Spleen (tissue), 11 donors: ENCODE data around the gene IPCEF1. TPM values are rescaled to one million over a fixed set of nuclear protein-coding genes. Genes with fewer than 3 reads are reported as not detected.
A peak's percentile ranks its signal among the peaks of the same experiment; 100 is the strongest.

Source experiments
- DNase-seq: peaks from one replicate; pipeline ENCODE4 v3.0.0-alpha.2; 2020
- H3K27ac ChIP-seq, 8 donors: fragments of 200-600 bp; sonication (generic) in 7 of 8; 1 replicate in 4 of 8; 2 replicates in 4 of 8; pipeline versions ENCODE4 v1.5.0 to v1.8.0; 2016 to 2021; ENCODE audit warnings: inconsistent platforms in 4 of 8, mild to moderate bottlenecking in 4 of 8, moderate library complexity in 1 of 8
- H3K27me3 ChIP-seq, 7 donors: fragments of 200-600 bp; sonication (generic) in 6 of 7; replicated peaks in 1 of 7; 1 replicate in 4 of 7; 2 replicates in 3 of 7; pipeline versions ENCODE4 v1.5.0 to v1.8.0; 2016 to 2021; ENCODE audit warnings: inconsistent platforms in 3 of 7, mild to moderate bottlenecking in 1 of 7
- H3K36me3 ChIP-seq, 6 donors: fragments of 200-600 bp; sonication (generic) in 5 of 6; 1 replicate in 4 of 6; 2 replicates in 2 of 6; pipeline versions ENCODE4 v1.5.0 to v1.8.0; 2016 to 2021; ENCODE audit warnings: inconsistent platforms in 2 of 6
- H3K4me1 ChIP-seq, 6 donors: fragments of 200-600 bp; sonication (generic) in 5 of 6; 1 replicate in 3 of 6; 2 replicates in 3 of 6; pipeline versions ENCODE4 v1.5.0 to v1.8.0; 2016 to 2021; ENCODE audit warnings: inconsistent platforms in 3 of 6
- H3K4me3 ChIP-seq, 8 donors: fragments of 200-600 bp; sonication (generic) in 7 of 8; 1 replicate in 4 of 8; 2 replicates in 4 of 8; pipeline versions ENCODE4 v1.5.0 to v1.8.0; 2016 to 2021; ENCODE audit warnings: inconsistent platforms in 4 of 8, mild to moderate bottlenecking in 4 of 8, moderate library complexity in 2 of 8
- H3K9me3 ChIP-seq, 8 donors: fragments of 200-600 bp; sonication (generic) in 7 of 8; 1 replicate in 4 of 8; 2 replicates in 4 of 8; pipeline versions ENCODE4 v1.5.0 to v1.8.0; 2016 to 2021; ENCODE audit warnings: inconsistent platforms in 4 of 8
- POLR2A ChIP-seq, 3 donors: fragments of 450-650 bp; IDR thresholded peaks; one replicate each; pipeline ENCODE4 v1.5.1; 2017; ENCODE audit warnings: antibody characterized with exemption in 3 of 3, mild to moderate bottlenecking in 1 of 3
- POLR2AphosphoS5 ChIP-seq, 3 donors: sonication (generic); formaldehyde crosslinking; IDR thresholded peaks; one replicate each; pipeline ENCODE4 v1.5.1; 2017; ENCODE audit warnings: antibody characterized with exemption in 3 of 3
- WGBS, 5 donors: extraction: QIAGEN DNeasy Blood & Tissue Kit in 3 of 5; methylation state at CpG; one replicate each; pipeline versions ENCODE4 v1.1.5 to v1.1.7; 2013 to 2018; 5-methylcytosine and 5-hydroxymethylcytosine counted together
- intact Hi-C: fragments of 100-400 bp; cut with DNase I; formaldehyde crosslinking; loops from one replicate; pipeline ENCODE4 v1.15.0; 2023; ENCODE audit warnings: low total_unique reads
- polyA plus RNA-seq, 3 donors: library from polyadenylated mRNA; stranded (reverse); fragments of 200-250 nt; gene quantifications; one replicate each; pipeline ENCODE4 v1.2.1, GENCODE V29; 2013
- total RNA-seq, 7 donors: library from RNA; depleted of rRNA in 3 of 7; stranded (reverse); fragments of >200 nt in 3 of 7; fragmentation: NEBNext Ultra II Directional in 4 of 7; extraction: Animal tissue kit (Norgen Biotek cat#: 25700) in 4 of 7; gene quantifications; one replicate each; pipeline versions ENCODE4 v1.1.0 to v1.2.1, GENCODE V29; 2016 to 2021
- TF ChIP-seq, protein P1 (sequence below), 11 experiments: fragments of 200-600 bp in 7 of 11; fragments of 450-650 bp in 4 of 11; sonication (generic) in 4 of 11; IDR thresholded peaks in 8 of 11; conservative IDR thresholded peaks in 3 of 11; 1 replicate in 7 of 11; 2 replicates in 4 of 11; pipeline versions ENCODE4 v1.4.0 to v1.8.0; 2016 to 2021; ENCODE audit warnings: antibody characterized with exemption in 11 of 11, inconsistent platforms in 4 of 11, mild to moderate bottlenecking in 1 of 11
- donor health status: healthy with polysubstance abuse.
- donor health status: DM: no; HTN: no; CAD: no; lungs with moderate emphysema.
- donor health status: DM: no; HTN: no; CAD: no.
- donor health status: Bipolar disorder and iron deficiency.
- donor health status: healthy.
- donor health status: DM: no; HTN: no; CAD: no.
- donor health status: DM: yes; HTN: yes; CAD: no.

Gene IPCEF1
- total and polyA plus RNA-seq, 10 donors: 1.4 to 32.2 (median 26.2) TPM

DNA sequence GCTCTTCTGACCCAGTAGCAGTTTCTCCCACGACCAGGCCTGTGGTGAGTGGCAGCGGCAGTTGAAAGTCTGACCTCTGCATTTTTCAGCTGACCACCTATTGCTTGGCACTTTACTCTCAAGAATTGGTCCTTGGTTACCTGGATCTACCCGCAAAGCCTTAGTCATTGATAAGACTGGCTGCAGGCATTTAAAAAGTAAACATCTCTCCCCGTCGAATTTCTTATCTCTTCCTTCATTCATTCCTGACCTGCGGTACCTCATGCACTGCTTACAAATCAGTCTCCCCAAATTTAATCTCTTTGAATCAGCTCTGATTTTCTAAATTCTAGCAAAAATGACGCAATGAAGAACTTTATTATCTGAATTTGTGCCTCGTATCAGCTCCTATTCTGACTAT lies 26.1 kb upstream of the IPCEF1 start:
- no peak for DNase-seq
- Histone ChIP-seq H3K27me3 (no peaks in the 10 kb centered on the region), H3K9me3 (peaks cover 0 to 10% (median 5%) of the 10 kb centered on the region in 8 donors), H3K4me1 (no peaks in the 10 kb centered on the region), H3K4me3 (no peak overlapping the region), H3K36me3 (no peaks in the 10 kb centered on the region), H3K27ac (no peak overlapping the region)
- intact Hi-C loops: no loop called here
- WGBS, 5 donors: 86 to 93% (median 88%) methylated on average over 8 of the region's 8 CpGs
- TF ChIP-seq POLR2AphosphoS5 (IDR thresholded peaks at IDR 0.05) (no peak), POLR2A (IDR thresholded peaks at IDR 0.05) (no peak)
- TF ChIP-seq, protein P1, sequence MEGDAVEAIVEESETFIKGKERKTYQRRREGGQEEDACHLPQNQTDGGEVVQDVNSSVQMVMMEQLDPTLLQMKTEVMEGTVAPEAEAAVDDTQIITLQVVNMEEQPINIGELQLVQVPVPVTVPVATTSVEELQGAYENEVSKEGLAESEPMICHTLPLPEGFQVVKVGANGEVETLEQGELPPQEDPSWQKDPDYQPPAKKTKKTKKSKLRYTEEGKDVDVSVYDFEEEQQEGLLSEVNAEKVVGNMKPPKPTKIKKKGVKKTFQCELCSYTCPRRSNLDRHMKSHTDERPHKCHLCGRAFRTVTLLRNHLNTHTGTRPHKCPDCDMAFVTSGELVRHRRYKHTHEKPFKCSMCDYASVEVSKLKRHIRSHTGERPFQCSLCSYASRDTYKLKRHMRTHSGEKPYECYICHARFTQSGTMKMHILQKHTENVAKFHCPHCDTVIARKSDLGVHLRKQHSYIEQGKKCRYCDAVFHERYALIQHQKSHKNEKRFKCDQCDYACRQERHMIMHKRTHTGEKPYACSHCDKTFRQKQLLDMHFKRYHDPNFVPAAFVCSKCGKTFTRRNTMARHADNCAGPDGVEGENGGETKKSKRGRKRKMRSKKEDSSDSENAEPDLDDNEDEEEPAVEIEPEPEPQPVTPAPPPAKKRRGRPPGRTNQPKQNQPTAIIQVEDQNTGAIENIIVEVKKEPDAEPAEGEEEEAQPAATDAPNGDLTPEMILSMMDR (IDR thresholded peaks at IDR 0.05 in 8 of 11, conservative IDR thresholded peaks at IDR 0.05 in 3 of 11): no peak

DNA sequence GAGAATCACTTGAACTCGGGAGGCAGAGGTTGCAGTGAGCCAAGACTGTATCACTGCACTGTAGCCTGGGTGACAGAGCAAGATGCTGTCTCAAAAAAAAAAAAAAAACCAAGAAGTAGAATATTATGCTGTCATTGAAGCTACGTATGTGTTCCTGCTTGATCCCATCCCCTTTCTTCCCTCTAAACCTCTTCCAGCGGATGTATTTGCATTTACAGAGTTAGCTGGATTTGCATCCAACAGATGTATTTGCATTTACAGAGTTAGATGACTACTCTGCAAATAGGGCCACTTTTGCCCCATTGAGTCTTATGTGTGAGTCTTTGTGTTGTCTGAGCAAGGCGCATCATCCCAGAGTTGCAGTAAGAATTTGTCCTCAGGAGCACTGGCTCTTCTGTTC lies 24.9 kb upstream of the IPCEF1 start:
- Histone ChIP-seq H3K36me3 (no peaks in the 10 kb centered on the region), H3K4me1 (no peaks in the 10 kb centered on the region), H3K9me3 (peaks cover 0 to 10% (median 5%) of the 10 kb centered on the region in 8 donors), H3K27ac (peak overlapping the region in 1 of 8 donors; percentile 57), H3K4me3 (no peak overlapping the region), H3K27me3 (no peaks in the 10 kb centered on the region)
- DNase-seq: no peak
- 90 to 97% (median 91%) methylated on average over 4 of the region's 4 CpGs for WGBS, 5 donors
- intact Hi-C loops: no loop called here
- TF ChIP-seq POLR2A (IDR thresholded peaks at IDR 0.05) (no peak), POLR2AphosphoS5 (IDR thresholded peaks at IDR 0.05) (no peak)
- TF ChIP-seq, protein P1 (IDR thresholded peaks at IDR 0.05 in 8 of 11, conservative IDR thresholded peaks at IDR 0.05 in 3 of 11): no peak

DNA sequence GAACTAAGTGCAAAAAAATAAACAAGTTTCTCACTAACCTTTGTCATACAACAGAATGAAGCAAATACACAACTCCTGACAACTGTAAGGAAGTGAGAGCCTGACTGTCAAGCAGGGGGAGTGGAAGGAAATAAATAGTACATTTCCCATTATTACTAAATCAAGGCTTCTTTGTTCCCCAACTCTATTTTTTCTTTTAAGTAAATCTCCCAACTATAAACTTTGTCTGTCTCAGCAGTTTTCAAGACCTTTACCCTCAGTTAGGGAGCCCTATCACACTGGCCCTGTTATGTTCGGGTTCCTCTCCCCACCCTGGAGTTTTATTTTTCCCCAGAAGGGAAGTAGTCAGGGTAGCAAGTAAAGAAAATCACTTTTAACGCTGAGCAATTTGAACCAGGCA lies 24.1 kb upstream of the IPCEF1 start:
- DNase-seq: no peak
- peak overlapping the region in 3 of 8 donors; percentile 29 to 57 (median 42) for H3K27ac ChIP-seq
- TF ChIP-seq POLR2A (IDR thresholded peaks at IDR 0.05): no peak
- no peak for TF ChIP-seq POLR2AphosphoS5 (IDR thresholded peaks at IDR 0.05)
- TF ChIP-seq, protein P1 (IDR thresholded peaks at IDR 0.05 in 8 of 11, conservative IDR thresholded peaks at IDR 0.05 in 3 of 11): no peak
- intact Hi-C loops: no loop called here
- H3K27me3 ChIP-seq: no peaks in the 10 kb centered on the region
- H3K4me1 ChIP-seq: no peaks in the 10 kb centered on the region
- 23 to 39% (median 27%) methylated on average over 2 of the region's 2 CpGs for WGBS, 5 donors
- H3K4me3 ChIP-seq: no peak overlapping the region
- peaks cover 0 to 10% (median 5%) of the 10 kb centered on the region in 8 donors for H3K9me3 ChIP-seq
- H3K36me3 ChIP-seq: no peaks in the 10 kb centered on the region

DNA sequence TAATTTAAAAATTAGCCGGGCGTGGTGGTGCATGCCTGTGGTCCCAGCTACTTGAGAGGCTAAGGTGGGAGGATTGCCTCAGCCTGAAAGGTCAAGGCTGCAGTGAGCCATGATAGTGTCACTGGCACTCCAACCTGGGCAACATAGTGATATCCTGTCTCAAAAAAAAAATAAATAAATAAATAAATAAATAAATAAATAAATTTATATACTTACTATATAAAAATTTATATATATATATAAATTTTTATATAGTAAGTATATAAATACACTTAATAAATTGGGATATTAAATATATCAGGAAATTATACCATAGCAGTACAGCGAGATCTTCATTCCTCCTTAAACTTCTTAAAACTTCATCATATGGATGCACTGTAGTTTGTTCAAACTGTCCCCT lies 23.0 kb upstream of the IPCEF1 start:
- intact Hi-C loops: loop anchor here (5.0 kb wide), 1 partner anchor 227 kb away; no protein-coding TSS in a partner anchor

More for the DNA sequence above, 23.0 kb upstream of the IPCEF1 start:
- 91 to 98% (median 95%) methylated on average over 3 of the region's 3 CpGs for WGBS, 5 donors
- Histone ChIP-seq H3K4me1 (no peaks in the 10 kb centered on the region), H3K27me3 (no peaks in the 10 kb centered on the region), H3K27ac (no peak overlapping the region), H3K36me3 (no peaks in the 10 kb centered on the region), H3K9me3 (peaks cover 0 to 10% (median 5%) of the 10 kb centered on the region in 8 donors), H3K4me3 (no peak overlapping the region)
- no peak for DNase-seq
- no peak for TF ChIP-seq POLR2AphosphoS5 (IDR thresholded peaks at IDR 0.05)
- TF ChIP-seq, protein P1 (IDR thresholded peaks at IDR 0.05 in 8 of 11, conservative IDR thresholded peaks at IDR 0.05 in 3 of 11): no peak
- no peak for TF ChIP-seq POLR2A (IDR thresholded peaks at IDR 0.05)
